HL-60 (cell line): Measurements from ENCODE around the gene TRAFD1.

ENCODE experiments used
- DNase-seq, 2 experiments: peaks; one replicate each; pipeline ENCODE4 v3.0.0-alpha.2; 2010 to 2020; ENCODE audit warnings: low read depth in 1 of 2, low spot score in 1 of 2
- H3K27ac ChIP-seq: fragments of 250-450 bp; sonication (Bioruptor Pico); replicated peaks from 2 replicates; pipeline ENCODE4 v1.5.1; 2020; ENCODE audit warnings: mild to moderate bottlenecking, moderate library complexity
- H3K27me3 ChIP-seq: fragments of 250-450 bp; sonication (Bioruptor Pico); 2 replicates; pipeline ENCODE4 v1.5.1; 2021; ENCODE audit warnings: mild to moderate bottlenecking, moderate library complexity; ENCODE audit not compliant: insufficient read depth, poor library complexity, severe bottlenecking
- H3K4me3 ChIP-seq: replicated peaks from 2 replicates; pipeline ENCODE4 v1.5.1; 2011; ENCODE audit warnings: mild to moderate bottlenecking, control low read depth, low read length; ENCODE audit not compliant: insufficient read depth
- CTCF ChIP-seq: IDR thresholded peaks from one replicate; pipeline ENCODE4 v1.5.1; 2011; ENCODE audit warnings: low read length, control low read depth, inconsistent platforms; ENCODE audit not compliant: insufficient read depth
- GABPA ChIP-seq: IDR thresholded peaks from 2 replicates; pipeline ENCODE4 v1.6.1; 2012; ENCODE audit warnings: low read depth
- POLR2AphosphoS5 ChIP-seq: IDR thresholded peaks from 2 replicates; pipeline ENCODE4 v1.6.1; 2012; ENCODE audit warnings: low read depth
- SPI1 ChIP-seq: IDR thresholded peaks from 2 replicates; pipeline ENCODE4 v1.6.1; 2012; ENCODE audit warnings: low read depth, mild to moderate bottlenecking, borderline replicate concordance
- TF ChIP-seq, protein P1 (sequence below): IDR thresholded peaks from 2 replicates; pipeline ENCODE4 v1.6.1; 2012; ENCODE audit warnings: low read depth; ENCODE audit not compliant: insufficient replicate concordance

TRAFD1 gene

DNA sequence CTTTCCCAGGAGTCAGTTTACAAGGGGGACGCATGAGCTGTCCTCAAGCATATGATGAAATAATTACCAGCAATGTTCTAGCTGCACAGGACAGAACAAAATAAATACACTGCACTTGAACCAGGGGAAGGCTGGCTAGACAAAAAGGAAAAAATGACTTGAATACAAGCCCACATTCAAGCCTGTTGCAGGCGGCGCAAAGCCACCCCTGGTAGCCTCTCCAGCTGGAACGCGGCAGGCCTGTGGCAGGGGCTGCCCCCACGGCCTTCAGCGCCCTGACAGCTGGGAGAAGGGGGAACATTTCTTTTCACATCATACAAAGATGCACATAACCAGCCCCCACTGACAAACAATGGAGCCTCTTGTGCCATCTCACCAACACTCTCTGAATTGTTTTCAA lies 57.1 kb downstream of the TRAFD1 start:
- TF ChIP-seq GABPA = no peak
- TF ChIP-seq SPI1 = no peak
- TF ChIP-seq, protein P1, sequence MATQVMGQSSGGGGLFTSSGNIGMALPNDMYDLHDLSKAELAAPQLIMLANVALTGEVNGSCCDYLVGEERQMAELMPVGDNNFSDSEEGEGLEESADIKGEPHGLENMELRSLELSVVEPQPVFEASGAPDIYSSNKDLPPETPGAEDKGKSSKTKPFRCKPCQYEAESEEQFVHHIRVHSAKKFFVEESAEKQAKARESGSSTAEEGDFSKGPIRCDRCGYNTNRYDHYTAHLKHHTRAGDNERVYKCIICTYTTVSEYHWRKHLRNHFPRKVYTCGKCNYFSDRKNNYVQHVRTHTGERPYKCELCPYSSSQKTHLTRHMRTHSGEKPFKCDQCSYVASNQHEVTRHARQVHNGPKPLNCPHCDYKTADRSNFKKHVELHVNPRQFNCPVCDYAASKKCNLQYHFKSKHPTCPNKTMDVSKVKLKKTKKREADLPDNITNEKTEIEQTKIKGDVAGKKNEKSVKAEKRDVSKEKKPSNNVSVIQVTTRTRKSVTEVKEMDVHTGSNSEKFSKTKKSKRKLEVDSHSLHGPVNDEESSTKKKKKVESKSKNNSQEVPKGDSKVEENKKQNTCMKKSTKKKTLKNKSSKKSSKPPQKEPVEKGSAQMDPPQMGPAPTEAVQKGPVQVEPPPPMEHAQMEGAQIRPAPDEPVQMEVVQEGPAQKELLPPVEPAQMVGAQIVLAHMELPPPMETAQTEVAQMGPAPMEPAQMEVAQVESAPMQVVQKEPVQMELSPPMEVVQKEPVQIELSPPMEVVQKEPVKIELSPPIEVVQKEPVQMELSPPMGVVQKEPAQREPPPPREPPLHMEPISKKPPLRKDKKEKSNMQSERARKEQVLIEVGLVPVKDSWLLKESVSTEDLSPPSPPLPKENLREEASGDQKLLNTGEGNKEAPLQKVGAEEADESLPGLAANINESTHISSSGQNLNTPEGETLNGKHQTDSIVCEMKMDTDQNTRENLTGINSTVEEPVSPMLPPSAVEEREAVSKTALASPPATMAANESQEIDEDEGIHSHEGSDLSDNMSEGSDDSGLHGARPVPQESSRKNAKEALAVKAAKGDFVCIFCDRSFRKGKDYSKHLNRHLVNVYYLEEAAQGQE = no peak
- no peak for TF ChIP-seq CTCF
- TF ChIP-seq POLR2AphosphoS5 = no peak
- no peak for DNase-seq
- Histone ChIP-seq H3K27me3 (no peaks in the 10 kb centered on the region), H3K27ac (no peak overlapping the region), H3K4me3 (no peak overlapping the region)

- no peak overlapping the region for H3K4me3 ChIP-seq
- no peak for TF ChIP-seq GABPA
- TF ChIP-seq, protein P1 = no peak
- DNase-seq = no peak
- no peak overlapping the region for H3K27ac ChIP-seq
- no peaks in the 10 kb centered on the region for H3K27me3 ChIP-seq
Observed at GRCh38 chr12:112183141-112184021, 58.0 kb downstream of the TRAFD1 start.

DNA sequence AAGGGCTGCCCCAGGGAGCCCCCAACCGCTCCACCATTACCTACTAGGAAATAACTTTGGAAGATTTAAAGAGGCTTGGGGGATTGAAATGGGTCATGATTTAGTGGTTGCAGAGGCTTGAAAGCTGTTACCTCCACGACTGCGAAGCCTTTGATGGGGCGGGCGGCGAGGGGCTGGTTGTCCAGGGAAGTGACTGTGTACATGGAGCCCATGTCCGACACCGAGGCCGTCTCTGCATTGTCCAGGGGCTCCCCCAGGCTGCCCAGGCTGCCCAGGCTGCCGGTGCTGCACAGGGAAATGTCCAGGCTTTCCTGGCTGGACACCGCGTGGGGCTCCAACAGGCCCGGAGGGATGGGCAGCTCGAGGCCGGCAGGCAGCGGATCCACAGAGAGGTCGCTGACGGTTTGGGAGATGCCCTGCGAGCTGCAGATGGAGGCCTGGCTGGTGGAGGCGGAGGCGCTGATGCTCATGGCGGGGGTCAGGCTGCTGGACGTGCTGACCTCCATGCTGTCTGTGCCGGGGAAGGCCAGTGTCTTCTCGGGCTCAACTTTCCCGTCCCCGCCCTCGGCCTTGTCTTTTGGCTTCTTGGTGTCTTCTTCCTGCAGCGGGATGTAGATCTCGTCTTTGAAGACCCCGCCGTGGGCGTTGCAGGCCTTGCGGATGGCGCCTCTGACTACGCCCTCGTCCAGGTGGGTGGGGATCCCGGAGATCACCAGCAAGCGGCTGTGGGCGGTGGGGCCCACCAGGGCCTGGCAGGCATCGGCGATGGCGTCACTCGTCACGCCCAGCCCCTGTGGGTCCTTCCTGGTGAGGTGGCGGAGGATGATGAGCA lies 58.9 kb downstream of the TRAFD1 start:
- no peak for TF ChIP-seq CTCF
- no peak for TF ChIP-seq SPI1
- H3K4me3 ChIP-seq = no peak overlapping the region

GRCh38 chr12:112185093-112185923 lies 59.9 kb downstream of the TRAFD1 start:
- Histone ChIP-seq H3K27ac (no peak overlapping the region), H3K4me3 (no peak overlapping the region), H3K27me3 (no peaks in the 10 kb centered on the region)
- DNase-seq = no peak
- no peak for TF ChIP-seq GABPA

More for the DNA sequence above, 58.9 kb downstream of the TRAFD1 start:
- H3K27me3 ChIP-seq = no peaks in the 10 kb centered on the region
- DNase-seq = no peak
- H3K27ac ChIP-seq = no peak overlapping the region
